Stimulated activated CD4-positive, alpha-beta T cell treated with anti-CD3 and anti-CD28 coated beads, Interleukin-4, amount 100 ng/mL, for 4 hours (primary cell): ENCODE data around the gene GOLGA8N.
A peak's percentile ranks its signal among the peaks of the same experiment; 100 is the strongest.
"Not testable (repeated sequence)": the region's sequence is repeated elsewhere in the genome, so short reads cannot be mapped to it uniquely, and the experiment has no call there.

ENCODE experiments used
- DNase-seq, 2 experiments: peaks; one replicate each; pipeline ENCODE4 v3.0.0-alpha.2; 2020

Gene GOLGA8N

GRCh38 chr15:32593151-32593550, at the start of gene GOLGA8N:
Gene GOLGA8N, plus strand, starts transcription at chr15:32593456.
- not testable (repeated sequence) for DNase-seq

DNA sequence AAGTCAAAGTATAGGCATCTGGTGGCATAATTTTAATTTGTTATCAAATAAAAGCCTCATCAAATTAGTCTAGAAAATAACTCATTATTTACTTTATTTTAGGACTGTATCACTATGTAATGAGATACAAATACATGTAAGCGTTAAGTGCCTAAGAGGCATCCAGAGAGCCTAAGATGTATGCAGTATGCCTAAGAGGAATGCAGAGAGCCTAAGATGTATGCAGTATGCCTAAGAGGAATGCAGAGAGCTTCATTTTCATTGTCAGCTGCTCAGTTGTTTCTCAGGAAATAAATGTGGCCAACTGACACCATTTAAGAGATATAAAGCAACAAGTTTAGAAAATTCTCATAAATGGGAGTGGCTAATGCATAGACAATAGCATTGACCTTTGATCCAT, 49.8 kb upstream of the GOLGA8N start:
- DNase-seq, result not testable (repeated sequence)

GRCh38 chr15:32545129-32545528, 48.1 kb upstream of the GOLGA8N start:
- DNase-seq, result not testable (repeated sequence)

DNA sequence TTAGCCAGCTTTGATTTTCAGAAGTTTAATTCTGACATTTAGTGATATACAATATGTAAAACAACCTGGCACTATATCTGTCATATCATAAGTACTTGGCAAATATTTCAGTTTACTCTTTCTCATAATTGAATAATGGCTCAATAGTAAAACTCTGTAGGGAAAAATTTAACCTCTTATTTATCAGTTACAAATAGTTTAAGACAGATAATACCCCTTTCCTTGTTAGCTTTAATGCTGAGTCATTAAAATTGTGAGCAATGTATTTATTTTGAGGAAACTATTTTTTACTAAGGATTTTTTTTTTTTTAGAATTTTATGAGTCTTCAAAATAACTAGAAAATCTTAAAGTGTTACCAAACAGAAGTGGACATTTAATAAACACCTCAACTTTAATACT, 38.7 kb upstream of the GOLGA8N start:
- not testable (repeated sequence) for DNase-seq

DNA sequence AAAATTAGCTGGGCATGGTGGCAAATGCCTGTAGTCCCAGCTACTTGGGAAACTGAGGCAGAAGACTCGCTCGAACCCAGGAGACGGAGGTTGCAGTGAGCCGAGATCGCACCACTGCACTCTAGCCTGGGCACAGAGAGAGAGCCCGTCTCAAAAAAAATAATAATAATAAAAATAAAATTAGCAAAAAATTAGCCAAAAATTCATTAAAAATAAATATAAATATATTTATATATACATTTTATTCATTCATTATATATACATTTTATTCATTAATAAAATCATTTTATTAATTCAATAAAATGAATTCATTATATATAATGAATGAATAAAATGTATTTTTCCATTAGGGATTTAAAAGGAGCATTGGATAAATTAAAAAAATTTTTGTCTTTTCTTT, 31.1 kb upstream of the GOLGA8N start:
- DNase-seq, result not testable (repeated sequence)

GRCh38 chr15:32568988-32569387, 24.3 kb upstream of the GOLGA8N start:
- DNase-seq, result not testable (repeated sequence)

GRCh38 chr15:32578482-32578881, 14.8 kb upstream of the GOLGA8N start:
- DNase-seq, result not testable (repeated sequence)

- DNase-seq, result not testable (repeated sequence)
Observed at GRCh38 chr15:32585844-32586243, 7.4 kb upstream of the GOLGA8N start.

DNA sequence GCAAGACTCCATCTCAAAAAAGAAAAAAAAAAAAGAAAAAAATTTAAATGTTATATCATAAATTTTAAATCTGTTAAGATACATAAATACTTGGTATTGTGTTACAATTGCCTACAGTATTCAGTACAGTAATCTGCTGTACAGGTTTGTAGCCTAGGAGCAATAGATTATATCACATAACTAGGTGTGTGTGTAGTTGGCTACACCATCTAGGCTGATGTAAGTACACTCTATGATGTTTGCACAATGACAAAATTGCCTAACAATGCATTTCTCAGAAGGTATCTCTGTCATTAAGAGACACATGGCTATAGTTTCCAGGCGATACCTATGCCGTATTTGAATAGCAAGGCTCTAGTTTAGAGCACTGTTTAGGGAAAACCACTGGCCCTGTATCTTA, 16.3 kb downstream of the GOLGA8N start:
- DNase-seq, result not testable (repeated sequence)

- not testable (repeated sequence) for DNase-seq
Observed at GRCh38 chr15:32610719-32611118, 17.5 kb downstream of the GOLGA8N start.

- DNase-seq, result not testable (repeated sequence)
Observed at GRCh38 chr15:32614712-32615050, 21.4 kb downstream of the GOLGA8N start.

- peak; percentile 71 to 79 for DNase-seq
Observed at GRCh38 chr15:32615051-32615870, 22.0 kb downstream of the GOLGA8N start, which contains the start of gene ARHGAP11A. Gene ARHGAP11A, plus strand, starts transcription at chr15:32615504. Its CDS starts 708 bp downstream, at chr15:32616212.

- not testable (repeated sequence) for DNase-seq
Observed at GRCh38 chr15:32615871-32616426, 22.7 kb downstream of the GOLGA8N start.

DNA sequence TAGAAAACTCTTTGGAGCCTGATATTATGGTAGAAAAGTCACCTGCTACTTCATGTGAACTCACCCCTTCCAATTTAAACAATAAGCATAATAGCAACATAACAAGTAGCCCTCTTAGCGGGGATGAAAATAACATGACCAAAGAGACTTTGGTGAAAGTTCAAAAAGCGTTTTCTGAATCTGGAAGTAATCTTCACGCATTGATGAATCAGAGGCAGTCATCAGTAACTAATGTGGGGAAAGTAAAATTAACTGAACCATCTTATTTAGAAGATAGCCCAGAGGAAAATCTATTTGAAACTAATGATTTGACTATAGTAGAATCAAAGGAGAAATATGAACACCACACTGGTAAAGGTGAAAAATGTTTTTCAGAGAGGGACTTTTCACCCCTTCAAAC, 43.2 kb downstream of the GOLGA8N start:
- no peak for DNase-seq

- no peak for DNase-seq
Observed at GRCh38 chr15:32636908-32637567, 43.8 kb downstream of the GOLGA8N start.

DNA sequence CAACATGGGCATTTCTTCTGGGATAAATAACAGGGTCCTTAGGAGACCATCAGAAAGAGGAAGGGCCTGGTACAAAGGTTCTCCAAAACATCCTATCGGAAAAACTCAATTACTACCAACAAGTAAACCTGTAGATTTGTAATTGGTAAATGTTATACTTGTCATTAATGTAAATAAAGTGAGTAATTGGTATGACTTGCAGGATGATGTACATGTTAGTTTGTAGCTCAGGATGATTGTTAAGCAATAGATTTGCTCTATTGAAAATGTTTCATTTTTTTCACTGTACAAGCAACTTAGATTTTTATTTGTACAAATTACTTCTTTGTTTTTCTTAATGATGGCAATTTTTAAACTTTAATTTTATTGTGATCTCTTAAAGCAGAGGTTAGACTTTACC, 44.4 kb downstream of the GOLGA8N start:
- no peak for DNase-seq

DNA sequence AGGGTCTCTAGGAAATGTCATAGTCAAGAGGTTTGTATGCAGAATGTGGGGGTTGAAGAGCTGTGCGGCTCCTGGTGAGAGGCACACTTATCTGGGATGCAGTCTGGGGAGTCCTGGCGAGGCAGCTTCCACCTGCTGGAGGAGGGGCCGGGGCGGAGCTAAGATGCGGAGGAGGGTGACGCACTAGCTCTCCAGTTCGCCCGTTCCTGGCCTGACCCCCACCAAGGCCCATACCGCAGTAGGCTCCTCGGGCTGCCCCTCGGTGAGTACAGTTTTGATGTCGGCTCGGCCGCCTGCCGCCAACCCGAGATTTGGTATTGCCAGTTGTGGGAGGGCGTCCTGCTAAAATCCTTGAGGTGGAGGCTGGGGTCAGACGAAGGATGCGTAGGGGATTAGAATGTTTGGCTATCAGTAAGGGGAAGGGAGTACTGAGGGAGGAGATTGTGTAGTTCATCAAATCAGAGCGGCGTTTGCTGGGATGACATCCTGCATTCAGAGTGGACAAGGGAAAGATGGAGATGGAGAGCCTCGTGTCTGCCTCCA, 48.3 kb downstream of the GOLGA8N start, which contains the start of gene SCG5:
Gene SCG5, plus strand, starts transcription at position 194 of the 543 bp plus-strand sequence. CDS start 1,883 bp downstream, outside the sequence.
- no peak for DNase-seq

GRCh38 chr15:32642667-32643435, 49.6 kb downstream of the GOLGA8N start:
- DNase-seq, result no peak

- no peak for DNase-seq
Observed at GRCh38 chr15:32643907-32644445, 50.7 kb downstream of the GOLGA8N start.

- DNase-seq, result no peak
Observed at GRCh38 chr15:32646291-32646690, 53.0 kb downstream of the GOLGA8N start.

- DNase-seq, result no peak
Observed at GRCh38 chr15:32649342-32649741, 56.1 kb downstream of the GOLGA8N start.

DNA sequence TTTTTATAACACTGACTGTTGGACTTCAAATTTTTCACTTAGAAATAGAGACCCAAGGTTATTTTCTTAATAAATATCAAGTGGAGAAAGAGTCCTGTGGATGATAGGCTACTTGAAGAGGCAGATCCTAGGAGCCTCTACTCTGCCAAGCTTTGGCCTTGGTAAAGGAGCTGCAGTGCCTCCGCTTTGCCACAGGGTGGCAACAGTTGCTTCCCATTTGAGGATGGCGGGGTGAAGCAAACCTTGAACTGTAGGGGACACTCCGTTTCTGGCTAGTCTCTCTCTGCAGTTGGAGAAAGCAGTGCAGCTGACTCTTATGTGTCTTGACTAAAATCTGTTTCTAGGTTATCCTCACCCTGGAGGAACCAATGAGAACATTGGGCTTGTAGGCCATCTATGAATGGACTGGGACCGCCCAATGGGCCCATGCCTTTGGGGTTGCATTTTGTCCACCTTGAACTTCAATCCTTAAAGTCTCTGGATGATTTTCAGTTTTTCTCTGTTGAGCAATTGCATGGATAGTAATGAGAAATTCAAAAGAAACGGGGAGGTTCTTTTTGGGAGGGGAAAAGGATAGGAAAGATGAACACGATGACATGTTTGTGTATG, 58.1 kb downstream of the GOLGA8N start:
- peak; percentile 19 to 28 for DNase-seq
